Brain microvascular endothelial cell (primary cell): ENCODE results near the gene SLC35E2B.

Source experiments
- DNase-seq: peaks from one replicate; pipeline ENCODE4 v3.0.0-alpha.2; 2020
- H3K27ac ChIP-seq: fragments of 250-450 bp; sonication (Bioruptor Pico); 2 replicates; pipeline ENCODE4 v1.5.1; 2020; ENCODE audit warnings: mild to moderate bottlenecking, moderate library complexity
- H3K27me3 ChIP-seq: fragments of 250-450 bp; sonication (Bioruptor Pico); replicated peaks from 2 replicates; pipeline ENCODE4 v1.5.1; 2020; ENCODE audit warnings: mild to moderate bottlenecking
- H3K36me3 ChIP-seq: fragments of 250-450 bp; sonication (Bioruptor Pico); replicated peaks from 2 replicates; pipeline ENCODE4 v1.5.1; 2020; ENCODE audit warnings: mild to moderate bottlenecking
- H3K4me3 ChIP-seq: 2 replicates; pipeline ENCODE4 v1.5.1; 2011; ENCODE audit warnings: low read depth, mild to moderate bottlenecking, control low read depth, low read length, moderate library complexity
- CTCF ChIP-seq: IDR thresholded peaks from 2 replicates; pipeline ENCODE4 v1.5.1; 2011; ENCODE audit warnings: low read depth, mild to moderate bottlenecking, moderate library complexity, low read length, control low read depth, inconsistent platforms; ENCODE audit errors: missing control alignments
- in situ Hi-C: cut with HindIII; loops from 2 replicates; pipeline ENCODE4 v1.10.0; 2017; ENCODE audit warnings: low sequenced_read_pairs, low pct_ligation_motif_present

The SLC35E2B gene

GRCh38 chr1:1687846-1688245 is 4.7 kb downstream of the SLC35E2B start:
- Histone ChIP-seq H3K36me3 (peaks cover 7% of the 10 kb centered on the region), H3K27me3 (no peaks in the 10 kb centered on the region), H3K27ac (peak overlapping the region; percentile 73), H3K4me3 (no peak overlapping the region)
- in situ Hi-C loops, result no loop called here
- no peak for DNase-seq
- no peak for TF ChIP-seq CTCF

- Histone ChIP-seq H3K27me3 (no peaks in the 10 kb centered on the region), H3K4me3 (no peak overlapping the region), H3K36me3 (peaks cover 7% of the 10 kb centered on the region), H3K27ac (no peak overlapping the region)
- in situ Hi-C loops, result no loop called here
- TF ChIP-seq CTCF, result no peak
- no peak for DNase-seq
Observed at GRCh38 chr1:1684031-1684681, 8.4 kb downstream of the SLC35E2B start.

GRCh38 chr1:1683104-1683905 is 9.3 kb downstream of the SLC35E2B start:
- Histone ChIP-seq H3K36me3 (peaks cover 7% of the 10 kb centered on the region), H3K27ac (no peak overlapping the region), H3K4me3 (no peak overlapping the region), H3K27me3 (no peaks in the 10 kb centered on the region)
- in situ Hi-C loops, result no loop called here
- DNase-seq, result no peak
- TF ChIP-seq CTCF, result no peak

GRCh38 chr1:1680912-1681273 is 11.7 kb downstream of the SLC35E2B start:
- peaks cover 7% of the 10 kb centered on the region for H3K36me3 ChIP-seq
- peak; percentile 45 for DNase-seq
- in situ Hi-C loops, result no loop called here

GRCh38 chr1:1680031-1680911 is 12.3 kb downstream of the SLC35E2B start:
- Histone ChIP-seq H3K4me3 (no peak overlapping the region), H3K27ac (peak overlapping the region; percentile 23), H3K36me3 (peaks cover 2% of the 10 kb centered on the region), H3K27me3 (no peaks in the 10 kb centered on the region)
- in situ Hi-C loops, result no loop called here
- DNase-seq, result no peak
- TF ChIP-seq CTCF, result no peak

More at GRCh38 chr1:1680912-1681273, 11.7 kb downstream of the SLC35E2B start:
- Histone ChIP-seq H3K4me3 (no peak overlapping the region), H3K27ac (peak overlapping the region; percentile 23), H3K27me3 (no peaks in the 10 kb centered on the region)
- no peak for TF ChIP-seq CTCF
